ENCODE data around the gene GSDME. TPM values are rescaled to one million over a fixed set of nuclear protein-coding genes. Genes with fewer than 3 reads are reported as not detected.

The GSDME gene
- total RNA-seq, 1 donor from 2014 or later = 22.3 TPM

DNA sequence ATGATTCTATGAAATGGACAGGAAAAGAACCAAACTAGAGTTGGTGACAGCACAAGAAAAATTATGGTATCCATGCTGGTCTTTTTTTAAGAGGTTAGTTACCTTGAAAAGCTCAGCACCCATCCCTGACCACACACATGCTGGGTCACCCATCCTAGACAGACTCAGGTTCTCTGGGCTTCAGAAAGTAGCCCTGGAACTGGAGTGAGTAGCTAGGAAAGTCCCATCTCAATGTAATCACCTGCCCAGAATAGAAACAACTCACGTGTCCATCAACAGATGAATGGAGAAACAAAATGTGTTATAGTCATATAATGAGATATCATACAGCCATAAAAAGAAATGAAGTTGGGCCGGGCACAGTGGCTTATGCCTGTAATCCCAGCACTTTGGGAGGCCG is 37.0 kb downstream of the GSDME start:
- no peaks in the 10 kb centered on the region for H3K27me3 Mint-ChIP-seq

DNA sequence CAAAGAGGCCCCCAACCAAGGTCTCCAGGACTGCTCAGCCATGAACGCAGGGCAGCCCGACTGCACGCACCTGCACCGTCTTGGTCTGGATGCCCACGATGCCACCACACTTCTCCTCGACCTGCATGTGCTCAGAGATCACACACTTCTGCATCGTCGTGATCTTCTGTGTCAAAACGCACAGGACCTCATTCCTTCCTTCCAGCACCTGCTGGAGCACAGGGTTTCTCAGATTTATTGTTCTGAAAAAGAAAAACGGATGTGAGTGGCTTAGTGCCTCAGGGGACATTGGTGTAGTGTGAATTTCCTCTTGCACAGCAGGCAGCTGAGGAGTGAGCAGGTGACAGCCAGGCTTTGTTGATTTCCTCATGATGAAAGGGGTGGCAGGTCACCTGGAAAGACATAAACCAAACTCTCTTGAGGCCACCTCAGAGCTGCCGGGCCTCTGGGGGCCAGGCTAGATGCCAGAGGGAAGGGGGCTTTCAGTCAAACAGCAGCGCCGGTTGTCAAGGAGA is 38.2 kb downstream of the GSDME start:
- DNase-seq (ENCODE audit: low spot score, unreplicated experiment) = no peak
- no peaks in the 10 kb centered on the region for H3K4me1 Mint-ChIP-seq (ENCODE audit: low read depth)
- no peaks in the 10 kb centered on the region for H3K9me3 Mint-ChIP-seq (ENCODE audit: low read depth)
- peaks cover 6% of the 10 kb centered on the region for H3K36me3 Mint-ChIP-seq (ENCODE audit: insufficient read depth)
- H3K27ac Mint-ChIP-seq = no peak overlapping the region
- no peak overlapping the region for H3K4me3 Mint-ChIP-seq (ENCODE audit: low read depth)
- no peaks in the 10 kb centered on the region for H3K27me3 Mint-ChIP-seq
- TF ChIP-seq, protein P1, sequence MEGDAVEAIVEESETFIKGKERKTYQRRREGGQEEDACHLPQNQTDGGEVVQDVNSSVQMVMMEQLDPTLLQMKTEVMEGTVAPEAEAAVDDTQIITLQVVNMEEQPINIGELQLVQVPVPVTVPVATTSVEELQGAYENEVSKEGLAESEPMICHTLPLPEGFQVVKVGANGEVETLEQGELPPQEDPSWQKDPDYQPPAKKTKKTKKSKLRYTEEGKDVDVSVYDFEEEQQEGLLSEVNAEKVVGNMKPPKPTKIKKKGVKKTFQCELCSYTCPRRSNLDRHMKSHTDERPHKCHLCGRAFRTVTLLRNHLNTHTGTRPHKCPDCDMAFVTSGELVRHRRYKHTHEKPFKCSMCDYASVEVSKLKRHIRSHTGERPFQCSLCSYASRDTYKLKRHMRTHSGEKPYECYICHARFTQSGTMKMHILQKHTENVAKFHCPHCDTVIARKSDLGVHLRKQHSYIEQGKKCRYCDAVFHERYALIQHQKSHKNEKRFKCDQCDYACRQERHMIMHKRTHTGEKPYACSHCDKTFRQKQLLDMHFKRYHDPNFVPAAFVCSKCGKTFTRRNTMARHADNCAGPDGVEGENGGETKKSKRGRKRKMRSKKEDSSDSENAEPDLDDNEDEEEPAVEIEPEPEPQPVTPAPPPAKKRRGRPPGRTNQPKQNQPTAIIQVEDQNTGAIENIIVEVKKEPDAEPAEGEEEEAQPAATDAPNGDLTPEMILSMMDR (IDR thresholded peaks at IDR 0.05; ENCODE audit: unreplicated experiment) = no peak

More for the DNA sequence above, 37.0 kb downstream of the GSDME start:
- TF ChIP-seq, protein P1 (IDR thresholded peaks at IDR 0.05; ENCODE audit: unreplicated experiment) = no peak
- peaks cover 5% of the 10 kb centered on the region for H3K36me3 Mint-ChIP-seq (ENCODE audit: insufficient read depth)
- DNase-seq (ENCODE audit: low spot score, unreplicated experiment) = no peak
- H3K4me3 Mint-ChIP-seq (ENCODE audit: low read depth) = no peak overlapping the region
- H3K9me3 Mint-ChIP-seq (ENCODE audit: low read depth) = peaks cover 4% of the 10 kb centered on the region
- H3K4me1 Mint-ChIP-seq (ENCODE audit: low read depth) = peaks cover under 1% of the 10 kb centered on the region
- no peak overlapping the region for H3K27ac Mint-ChIP-seq

DNA sequence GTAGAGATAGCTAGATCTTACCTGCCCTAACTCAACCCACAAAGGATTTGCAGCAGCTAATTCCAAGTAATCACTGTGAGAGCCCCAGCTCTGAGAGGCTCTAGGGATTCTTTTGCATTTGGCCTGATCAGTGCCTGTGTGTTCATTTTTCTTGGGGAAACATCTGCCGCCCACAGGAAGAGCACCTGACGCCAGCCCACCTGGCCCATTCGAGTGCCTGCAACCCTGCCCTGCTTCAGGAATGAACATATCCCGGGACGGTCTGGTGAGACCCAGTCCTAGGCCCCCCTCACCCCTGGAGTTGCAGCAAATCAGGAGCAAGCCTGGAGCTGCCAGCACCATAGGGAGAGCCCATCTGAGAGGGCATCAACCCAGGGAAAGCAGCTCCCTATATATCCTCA is 38.8 kb downstream of the GSDME start:
- no peak for DNase-seq (ENCODE audit: low spot score, unreplicated experiment)
- no peaks in the 10 kb centered on the region for H3K4me1 Mint-ChIP-seq (ENCODE audit: low read depth)

DNA sequence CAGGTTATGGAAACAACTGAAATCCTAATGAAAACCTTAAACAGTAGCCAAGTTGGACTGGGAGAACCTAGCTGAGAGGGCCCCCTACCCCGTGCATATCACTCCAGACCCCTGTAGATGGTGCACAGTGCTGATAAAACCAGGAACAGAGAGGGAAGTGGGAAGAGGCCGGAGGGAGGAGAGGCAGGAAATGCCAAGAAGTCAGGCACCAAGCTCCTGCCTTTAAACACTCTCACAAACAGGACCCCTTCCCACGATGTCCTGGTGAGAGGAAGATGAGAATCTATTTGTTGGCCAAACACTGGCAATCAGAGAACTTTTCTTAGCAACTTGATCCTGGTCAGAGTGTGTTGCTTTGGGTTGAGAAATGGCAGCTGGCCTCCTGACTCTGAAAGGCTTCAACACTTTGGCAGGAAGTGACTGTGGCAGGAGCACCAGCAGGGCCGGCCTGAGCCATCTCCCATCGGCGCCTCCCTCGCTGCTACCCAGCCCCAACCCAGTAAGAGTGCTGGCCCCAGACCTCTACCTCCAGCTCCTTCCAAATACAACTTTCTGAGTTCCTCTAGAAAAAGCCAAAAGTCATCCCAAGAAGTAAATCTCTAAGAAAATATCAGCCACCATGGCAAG is 39.5 kb downstream of the GSDME start:
- Mint-ChIP-seq H3K9me3 (ENCODE audit: low read depth) (no peaks in the 10 kb centered on the region), H3K27me3 (no peaks in the 10 kb centered on the region), H3K27ac (no peak overlapping the region), H3K4me3 (ENCODE audit: low read depth) (no peak overlapping the region), H3K4me1 (ENCODE audit: low read depth) (no peaks in the 10 kb centered on the region), H3K36me3 (ENCODE audit: insufficient read depth) (peaks cover 6% of the 10 kb centered on the region)
- TF ChIP-seq, protein P1 (IDR thresholded peaks at IDR 0.05; ENCODE audit: unreplicated experiment) = no peak
- DNase-seq (ENCODE audit: low spot score, unreplicated experiment) = no peak

More for the DNA sequence above, 38.8 kb downstream of the GSDME start:
- Mint-ChIP-seq H3K4me3 (ENCODE audit: low read depth) (no peak overlapping the region), H3K27me3 (no peaks in the 10 kb centered on the region), H3K9me3 (ENCODE audit: low read depth) (no peaks in the 10 kb centered on the region), H3K36me3 (ENCODE audit: insufficient read depth) (peaks cover 6% of the 10 kb centered on the region), H3K27ac (no peak overlapping the region)
- TF ChIP-seq, protein P1 (IDR thresholded peaks at IDR 0.05; ENCODE audit: unreplicated experiment) = no peak

DNA sequence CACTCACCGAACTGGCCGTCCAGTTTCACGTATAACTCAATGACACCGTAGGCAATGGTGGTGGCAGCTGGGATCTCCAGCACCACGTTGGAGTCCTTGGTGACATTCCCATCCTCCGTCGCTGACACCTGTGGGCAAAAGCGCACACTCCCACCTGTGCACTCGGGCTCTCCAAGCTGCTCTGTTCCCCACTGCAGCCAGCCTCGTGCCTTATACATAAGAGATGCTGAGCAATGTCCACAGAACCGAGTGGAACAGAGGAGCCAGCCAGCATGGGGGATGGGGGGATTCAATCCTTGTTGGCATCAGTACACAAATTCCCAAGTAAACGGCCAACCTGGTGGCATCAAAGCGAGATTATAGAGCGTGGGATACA is 40.0 kb downstream of the GSDME start:
- Mint-ChIP-seq H3K27ac (no peak overlapping the region), H3K36me3 (ENCODE audit: insufficient read depth) (peaks cover 6% of the 10 kb centered on the region), H3K4me3 (ENCODE audit: low read depth) (no peak overlapping the region), H3K4me1 (ENCODE audit: low read depth) (no peaks in the 10 kb centered on the region), H3K9me3 (ENCODE audit: low read depth) (no peaks in the 10 kb centered on the region), H3K27me3 (no peaks in the 10 kb centered on the region)
- DNase-seq (ENCODE audit: low spot score, unreplicated experiment) = no peak
- TF ChIP-seq, protein P1 (IDR thresholded peaks at IDR 0.05; ENCODE audit: unreplicated experiment) = no peak

Data from progenitor cell of endocrine pancreas (in vitro differentiated cells).